SJSA1 (cell line): ENCODE measurements around the gene GRAMD1B. TPM values are rescaled to one million over a fixed set of nuclear protein-coding genes. Genes with fewer than 3 reads are reported as not detected.
A peak's percentile ranks its signal among the peaks of the same experiment; 100 is the strongest.
"Not testable (repeated sequence)": the region's sequence is repeated elsewhere in the genome, so short reads cannot be mapped to it uniquely, and the experiment has no call there.

Source experiments
- DNase-seq, 2 experiments: peaks; one replicate each; pipeline ENCODE4 v3.0.0-alpha.2; 2015 to 2020; ENCODE audit warnings: low spot score in 2 of 2, low read depth in 1 of 2
- H3K27ac ChIP-seq: fragments of 250-450 bp; sonication (Bioruptor Pico); 2 replicates; pipeline ENCODE4 v1.5.1; 2020; ENCODE audit warnings: mild to moderate bottlenecking, moderate library complexity
- H3K27me3 ChIP-seq: fragments of 250-450 bp; sonication (Bioruptor Pico); replicated peaks from 2 replicates; pipeline ENCODE4 v1.5.1; 2020; ENCODE audit warnings: mild to moderate bottlenecking, moderate library complexity
- H3K36me3 ChIP-seq: fragments of 250-450 bp; sonication (Bioruptor Pico); 2 replicates; pipeline ENCODE4 v1.5.1; 2020; ENCODE audit warnings: mild to moderate bottlenecking
- H3K4me1 ChIP-seq: fragments of 250-450 bp; sonication (Bioruptor Pico); replicated peaks from 2 replicates; pipeline ENCODE4 v1.6.1; 2021; ENCODE audit warnings: mild to moderate bottlenecking
- H3K4me3 ChIP-seq: fragments of 250-450 bp; sonication (Bioruptor Pico); 2 replicates; pipeline ENCODE4 v1.5.1; 2020; ENCODE audit warnings: mild to moderate bottlenecking
- H3K9me3 ChIP-seq: fragments of 250-450 bp; sonication (Bioruptor Pico); replicated peaks from 2 replicates; pipeline ENCODE4 v1.5.1; 2020; ENCODE audit warnings: mild to moderate bottlenecking
- total RNA-seq: library from RNA; depleted of rRNA; stranded (reverse); fragments of >200 nt; shearing (Covaris generic); gene quantifications from 2 replicates; pipeline ENCODE4 v1.2.3, GENCODE V29; 2014

Gene GRAMD1B
- total RNA-seq, 1 experiment from 2014 or later, result 6.8 TPM

DNA sequence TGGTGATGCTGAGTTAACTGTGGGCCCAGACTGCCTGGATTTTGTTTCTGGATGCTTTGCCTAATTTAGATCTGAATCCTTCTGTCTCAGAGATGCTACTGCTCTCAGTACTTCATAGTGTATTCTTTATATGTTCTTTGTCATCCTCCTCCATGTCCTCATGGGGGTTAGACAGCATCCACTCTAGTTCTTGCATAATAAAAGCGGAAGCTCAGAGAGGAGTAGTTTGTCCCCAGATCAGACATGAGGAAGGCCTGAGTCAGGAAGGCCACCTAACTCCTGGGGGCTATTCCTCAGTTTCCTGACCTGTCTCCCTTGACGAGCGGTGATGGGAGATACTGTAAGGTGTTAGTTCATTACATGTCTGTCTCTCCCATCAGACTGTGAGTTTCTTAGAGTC, 134.2 kb downstream of the GRAMD1B start:
- Histone ChIP-seq H3K4me3 (no peak overlapping the region), H3K27me3 (no peaks in the 10 kb centered on the region), H3K4me1 (peaks cover 23% of the 10 kb centered on the region), H3K27ac (no peak overlapping the region), H3K36me3 (no peaks in the 10 kb centered on the region), H3K9me3 (no peaks in the 10 kb centered on the region)
- DNase-seq, result no peak

DNA sequence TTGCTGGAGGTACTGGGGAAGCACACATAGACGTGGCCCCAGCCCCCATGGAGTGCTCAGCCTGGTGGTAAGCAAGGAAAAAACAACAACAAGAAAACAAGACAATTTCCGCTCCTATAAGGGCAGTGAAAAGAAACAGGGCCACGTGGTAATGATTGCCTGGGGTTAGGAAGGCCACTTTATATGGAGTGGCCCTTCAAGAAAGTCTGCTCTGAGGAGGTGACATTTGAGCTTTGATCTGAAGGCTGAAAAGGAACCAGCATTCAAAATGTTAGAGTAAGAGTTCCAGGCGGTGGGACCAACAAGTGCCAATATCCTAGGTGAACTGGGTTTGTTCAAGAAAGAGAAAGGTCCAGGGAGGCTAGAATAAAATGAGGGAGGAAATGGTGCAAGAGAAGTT, 136.8 kb downstream of the GRAMD1B start:
- H3K27me3 ChIP-seq, result no peaks in the 10 kb centered on the region
- no peak overlapping the region for H3K4me3 ChIP-seq
- H3K4me1 ChIP-seq, result no peaks in the 10 kb centered on the region
- no peaks in the 10 kb centered on the region for H3K9me3 ChIP-seq
- no peak overlapping the region for H3K27ac ChIP-seq
- DNase-seq, result no peak
- H3K36me3 ChIP-seq, result no peaks in the 10 kb centered on the region

DNA sequence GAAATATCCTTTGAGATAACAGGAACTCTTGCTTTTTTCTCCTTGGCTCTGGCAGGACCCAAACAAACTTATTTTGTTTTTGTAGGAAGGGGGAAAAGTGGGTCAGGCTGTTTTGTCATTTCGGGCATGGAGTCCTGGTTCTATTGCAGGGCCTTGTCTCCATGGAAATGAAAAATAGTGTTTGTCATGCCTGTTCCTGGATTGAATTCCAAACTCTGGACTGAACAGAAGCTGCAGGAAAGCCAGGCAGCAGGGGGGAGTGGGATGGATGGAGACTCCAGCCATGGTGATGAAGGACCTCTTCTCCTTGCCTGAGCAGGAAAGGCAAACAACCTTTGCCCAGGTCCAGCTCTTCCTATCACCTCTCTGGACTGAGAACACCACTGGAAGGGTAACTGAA, 137.4 kb downstream of the GRAMD1B start:
- DNase-seq, result no peak
- Histone ChIP-seq H3K4me1 (no peaks in the 10 kb centered on the region), H3K4me3 (no peak overlapping the region), H3K36me3 (no peaks in the 10 kb centered on the region), H3K27me3 (no peaks in the 10 kb centered on the region), H3K9me3 (no peaks in the 10 kb centered on the region), H3K27ac (no peak overlapping the region)

- no peak for DNase-seq
- H3K27ac ChIP-seq, result no peak overlapping the region
- H3K36me3 ChIP-seq, result no peaks in the 10 kb centered on the region
- no peaks in the 10 kb centered on the region for H3K4me1 ChIP-seq
- no peaks in the 10 kb centered on the region for H3K27me3 ChIP-seq
- H3K9me3 ChIP-seq, result no peaks in the 10 kb centered on the region
- H3K4me3 ChIP-seq, result no peak overlapping the region
Measured at GRCh38 chr11:123568367-123568870, 138.3 kb downstream of the GRAMD1B start.

- Histone ChIP-seq H3K36me3 (no peaks in the 10 kb centered on the region), H3K27me3 (no peaks in the 10 kb centered on the region), H3K4me3 (no peak overlapping the region), H3K9me3 (no peaks in the 10 kb centered on the region), H3K27ac (no peak overlapping the region), H3K4me1 (no peaks in the 10 kb centered on the region)
- DNase-seq, result no peak
Measured at GRCh38 chr11:123569393-123569792, 139.3 kb downstream of the GRAMD1B start.

DNA sequence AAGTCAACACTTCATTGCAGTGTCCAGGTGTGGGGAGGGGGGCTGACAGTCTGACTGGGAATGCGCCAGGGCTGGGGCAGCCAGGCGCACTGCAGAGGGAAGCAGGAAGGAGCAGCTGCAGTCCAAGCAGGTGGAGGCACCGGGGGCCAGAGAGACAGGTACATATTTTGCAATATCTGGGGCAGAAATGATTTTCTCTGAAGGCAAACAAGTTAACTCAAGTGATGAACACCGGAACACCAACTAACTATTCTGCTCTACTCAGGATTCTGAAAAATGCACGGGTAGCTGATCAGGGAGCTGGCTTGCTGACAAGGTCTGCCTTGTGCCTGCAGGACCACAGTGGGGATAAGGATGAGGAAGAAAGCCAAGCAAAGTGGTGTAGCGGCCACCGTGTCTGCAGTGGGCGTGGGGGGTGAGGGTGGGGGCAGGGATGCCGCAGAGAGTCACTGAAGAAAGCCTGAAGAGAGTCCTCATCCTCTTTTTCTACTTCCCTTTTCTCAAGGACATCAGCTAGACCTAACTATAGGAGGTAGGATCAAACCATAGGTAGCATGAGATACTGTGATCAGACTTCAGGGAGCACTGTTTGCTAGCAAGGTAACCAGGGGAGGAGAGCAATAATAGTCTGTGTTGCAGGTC, 141.0 kb downstream of the GRAMD1B start:
- no peak for DNase-seq
- H3K4me1 ChIP-seq, result no peaks in the 10 kb centered on the region
- no peak overlapping the region for H3K4me3 ChIP-seq
- no peak overlapping the region for H3K27ac ChIP-seq
- H3K36me3 ChIP-seq, result no peaks in the 10 kb centered on the region
- H3K9me3 ChIP-seq, result no peaks in the 10 kb centered on the region
- no peaks in the 10 kb centered on the region for H3K27me3 ChIP-seq

- not testable (repeated sequence) for DNase-seq, H3K9me3 ChIP-seq, H3K27me3 ChIP-seq, H3K4me3 ChIP-seq, H3K36me3 ChIP-seq, H3K27ac ChIP-seq, H3K4me1 ChIP-seq
Measured at GRCh38 chr11:123572791-123573190, 142.7 kb downstream of the GRAMD1B start.

- Histone ChIP-seq H3K27ac (no peak overlapping the region), H3K4me1 (no peaks in the 10 kb centered on the region), H3K4me3 (no peak overlapping the region), H3K9me3 (no peaks in the 10 kb centered on the region), H3K27me3 (no peaks in the 10 kb centered on the region), H3K36me3 (no peaks in the 10 kb centered on the region)
- no peak for DNase-seq
Measured at GRCh38 chr11:123573286-123573685, 143.2 kb downstream of the GRAMD1B start.

GRCh38 chr11:123575441-123575840, 145.4 kb downstream of the GRAMD1B start:
- Histone ChIP-seq H3K27ac (no peak overlapping the region), H3K27me3 (no peaks in the 10 kb centered on the region), H3K36me3 (no peaks in the 10 kb centered on the region), H3K4me3 (no peak overlapping the region), H3K4me1 (no peaks in the 10 kb centered on the region), H3K9me3 (no peaks in the 10 kb centered on the region)
- no peak for DNase-seq

DNA sequence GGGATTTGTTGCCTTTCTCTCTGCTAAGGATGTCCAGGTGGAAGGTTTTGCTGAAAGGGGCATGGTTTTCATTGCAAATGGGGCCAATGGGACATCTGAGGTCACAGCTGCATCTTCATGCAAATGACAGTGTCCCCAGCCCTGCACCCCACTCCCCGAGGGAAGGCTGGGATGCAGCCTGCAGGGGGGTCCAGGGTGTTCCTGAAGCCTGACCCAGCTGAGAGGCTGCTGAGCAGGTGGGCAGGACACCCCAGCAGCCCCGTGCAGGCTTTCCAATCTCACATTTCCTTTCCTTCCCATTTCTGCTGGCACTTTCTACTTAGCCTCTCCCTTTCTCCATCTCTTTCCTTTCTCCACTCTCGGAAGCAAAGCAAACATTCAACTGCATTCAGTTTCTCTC, 146.0 kb downstream of the GRAMD1B start:
- no peaks in the 10 kb centered on the region for H3K9me3 ChIP-seq
- no peaks in the 10 kb centered on the region for H3K36me3 ChIP-seq
- no peak overlapping the region for H3K27ac ChIP-seq
- no peaks in the 10 kb centered on the region for H3K27me3 ChIP-seq
- no peak for DNase-seq
- H3K4me1 ChIP-seq, result no peaks in the 10 kb centered on the region
- H3K4me3 ChIP-seq, result no peak overlapping the region

DNA sequence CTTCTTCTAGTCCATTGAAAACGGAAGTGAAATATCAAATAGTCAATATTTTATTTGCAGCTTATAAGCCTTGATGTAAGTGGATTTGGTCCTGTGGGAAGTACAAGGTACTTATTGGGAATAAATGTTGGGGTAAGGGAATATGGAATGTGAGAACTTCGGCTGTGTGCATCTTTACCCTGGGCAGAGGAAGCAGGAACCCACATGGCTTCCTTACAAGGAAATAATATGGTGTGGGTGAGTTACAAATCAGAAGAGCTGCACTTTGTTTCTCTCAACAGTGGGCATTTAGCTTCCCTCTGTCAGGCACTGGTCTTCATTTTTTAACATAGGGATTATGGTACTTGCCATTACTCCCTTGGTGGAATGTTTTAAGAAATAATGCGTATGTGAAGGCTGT, 146.4 kb downstream of the GRAMD1B start:
- Histone ChIP-seq H3K27me3 (no peaks in the 10 kb centered on the region), H3K9me3 (no peaks in the 10 kb centered on the region), H3K4me3 (no peak overlapping the region), H3K4me1 (no peaks in the 10 kb centered on the region), H3K36me3 (no peaks in the 10 kb centered on the region), H3K27ac (no peak overlapping the region)
- no peak for DNase-seq

DNA sequence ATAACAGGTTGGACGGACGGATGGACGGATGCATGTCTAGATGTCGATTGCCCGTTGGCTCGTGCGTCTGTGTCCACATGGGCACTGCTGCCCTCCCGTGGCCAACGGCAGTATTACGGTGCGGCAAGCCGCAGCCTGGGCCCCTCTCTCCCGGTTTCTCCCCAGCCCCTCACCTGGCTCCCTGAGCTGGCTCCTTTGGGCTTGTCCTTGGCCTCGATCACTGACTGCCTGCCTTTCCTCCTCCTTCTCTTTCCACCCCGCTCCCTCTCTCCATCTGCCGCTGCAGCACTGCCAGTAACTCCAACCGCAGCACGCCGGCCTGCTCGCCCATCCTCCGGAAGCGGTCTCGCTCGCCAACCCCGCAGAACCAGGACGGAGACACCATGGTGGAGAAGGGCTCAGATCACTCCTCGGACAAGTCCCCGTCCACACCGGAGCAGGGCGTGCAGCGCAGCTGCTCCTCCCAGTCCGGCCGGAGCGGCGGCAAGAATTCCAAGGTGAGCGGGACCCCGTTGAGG, 147.1 kb downstream of the GRAMD1B start:
- Histone ChIP-seq H3K4me3 (no peak overlapping the region), H3K27ac (no peak overlapping the region), H3K9me3 (no peaks in the 10 kb centered on the region), H3K27me3 (no peaks in the 10 kb centered on the region), H3K36me3 (no peaks in the 10 kb centered on the region), H3K4me1 (no peaks in the 10 kb centered on the region)
- DNase-seq, result peak; percentile 19 to 57

GRCh38 chr11:123578778-123579481, 148.9 kb downstream of the GRAMD1B start:
- Histone ChIP-seq H3K4me1 (no peaks in the 10 kb centered on the region), H3K27me3 (no peaks in the 10 kb centered on the region), H3K4me3 (no peak overlapping the region), H3K27ac (no peak overlapping the region), H3K36me3 (no peaks in the 10 kb centered on the region), H3K9me3 (no peaks in the 10 kb centered on the region)
- no peak for DNase-seq

- Histone ChIP-seq H3K36me3 (no peaks in the 10 kb centered on the region), H3K9me3 (no peaks in the 10 kb centered on the region), H3K4me3 (no peak overlapping the region), H3K27ac (no peak overlapping the region), H3K27me3 (no peaks in the 10 kb centered on the region), H3K4me1 (no peaks in the 10 kb centered on the region)
- DNase-seq, result no peak
Measured at GRCh38 chr11:123579482-123579812, 149.4 kb downstream of the GRAMD1B start.
